Spleen (tissue), 7 donors: ENCODE data around the gene HBM.

ENCODE experiments used
- CTCF ChIP-seq, 11 experiments: fragments of 200-600 bp in 7 of 11; fragments of 450-650 bp in 4 of 11; sonication (generic) in 4 of 11; IDR thresholded peaks in 8 of 11; conservative IDR thresholded peaks in 3 of 11; 1 replicate in 7 of 11; 2 replicates in 4 of 11; pipeline versions ENCODE4 v1.4.0 to v1.8.0; 2016 to 2021; ENCODE audit warnings: antibody characterized with exemption in 11 of 11, inconsistent platforms in 4 of 11, mild to moderate bottlenecking in 1 of 11
- POLR2A ChIP-seq, 3 donors: fragments of 450-650 bp; IDR thresholded peaks; one replicate each; pipeline ENCODE4 v1.5.1; 2017; ENCODE audit warnings: antibody characterized with exemption in 3 of 3, mild to moderate bottlenecking in 1 of 3
- POLR2AphosphoS5 ChIP-seq, 3 donors: sonication (generic); formaldehyde crosslinking; IDR thresholded peaks; one replicate each; pipeline ENCODE4 v1.5.1; 2017; ENCODE audit warnings: antibody characterized with exemption in 3 of 3
- donor health status: DM: no; HTN: no; CAD: no; lungs with moderate emphysema.
- donor health status: DM: no; HTN: no; CAD: no.
- donor health status: DM: no; HTN: no; CAD: no.

- TF ChIP-seq CTCF (IDR thresholded peaks at IDR 0.05 in 8 of 11, conservative IDR thresholded peaks at IDR 0.05 in 3 of 11) = no peak
- TF ChIP-seq POLR2AphosphoS5 (IDR thresholded peaks at IDR 0.05) = no peak
- TF ChIP-seq POLR2A (IDR thresholded peaks at IDR 0.05) = no peak
Observed at GRCh38 chr16:143456-143855, 22.3 kb upstream of the HBM start.
